ENCODE measurements around the gene HYAL2. TPM values are rescaled to one million over a fixed set of nuclear protein-coding genes. Genes with fewer than 3 reads are reported as not detected.

HYAL2 gene
- total RNA-seq, 4 donors from 2014 or later = 37.4 to 114 (median 97.2) TPM

DNA sequence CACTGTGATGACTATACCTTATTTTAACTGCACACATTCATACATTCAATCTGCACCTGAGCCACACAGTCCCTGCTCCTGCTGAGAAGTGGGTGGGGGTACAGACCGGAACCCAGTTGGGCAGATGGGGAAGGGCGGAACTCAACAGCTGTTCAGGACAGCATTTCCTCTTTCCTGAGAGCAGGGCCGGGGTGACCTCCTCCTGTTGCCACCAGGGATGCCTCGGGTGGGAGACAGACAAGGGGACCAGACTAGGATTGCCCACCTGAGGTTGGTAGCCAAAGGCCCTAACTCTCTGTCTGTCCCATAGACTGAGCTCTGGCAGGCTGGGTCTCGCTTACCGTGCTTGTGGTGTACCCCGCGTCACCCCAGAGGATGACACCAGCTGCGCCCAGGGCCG, 3.9 kb downstream of the HYAL2 start:
- H3K9me3 ChIP-seq = no peaks in the 10 kb centered on the region
- WGBS = 39% methylated on average over 6 of the region's 10 CpGs
- peak overlapping the region in 3 of 4 donors; percentile 16 to 48 (median 22) for H3K27ac ChIP-seq (replicated peaks in 1 of 4)
- DNase-seq (ENCODE audit: extremely low spot score) = no peak
- H3K4me1 ChIP-seq = peaks cover 44 to 77% (median 63%) of the 10 kb centered on the region in 4 donors
- no peak for TF ChIP-seq POLR2AphosphoS5 (IDR thresholded peaks at IDR 0.05)
- TF ChIP-seq, protein P1, sequence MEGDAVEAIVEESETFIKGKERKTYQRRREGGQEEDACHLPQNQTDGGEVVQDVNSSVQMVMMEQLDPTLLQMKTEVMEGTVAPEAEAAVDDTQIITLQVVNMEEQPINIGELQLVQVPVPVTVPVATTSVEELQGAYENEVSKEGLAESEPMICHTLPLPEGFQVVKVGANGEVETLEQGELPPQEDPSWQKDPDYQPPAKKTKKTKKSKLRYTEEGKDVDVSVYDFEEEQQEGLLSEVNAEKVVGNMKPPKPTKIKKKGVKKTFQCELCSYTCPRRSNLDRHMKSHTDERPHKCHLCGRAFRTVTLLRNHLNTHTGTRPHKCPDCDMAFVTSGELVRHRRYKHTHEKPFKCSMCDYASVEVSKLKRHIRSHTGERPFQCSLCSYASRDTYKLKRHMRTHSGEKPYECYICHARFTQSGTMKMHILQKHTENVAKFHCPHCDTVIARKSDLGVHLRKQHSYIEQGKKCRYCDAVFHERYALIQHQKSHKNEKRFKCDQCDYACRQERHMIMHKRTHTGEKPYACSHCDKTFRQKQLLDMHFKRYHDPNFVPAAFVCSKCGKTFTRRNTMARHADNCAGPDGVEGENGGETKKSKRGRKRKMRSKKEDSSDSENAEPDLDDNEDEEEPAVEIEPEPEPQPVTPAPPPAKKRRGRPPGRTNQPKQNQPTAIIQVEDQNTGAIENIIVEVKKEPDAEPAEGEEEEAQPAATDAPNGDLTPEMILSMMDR (IDR thresholded peaks at IDR 0.05) = no peak
- TF ChIP-seq POLR2A (IDR thresholded peaks at IDR 0.05; ENCODE audit: low read depth) = no peak
- no peak for TF ChIP-seq EP300 (IDR thresholded peaks at IDR 0.05)
- no peaks in the 10 kb centered on the region for H3K27me3 ChIP-seq
- H3K4me3 ChIP-seq = peak overlapping the region; percentile 72 to 88 (median 84)
- H3K36me3 ChIP-seq = peaks cover 0 to 65% (median 51%) of the 10 kb centered on the region in 4 donors
- intact Hi-C loops (cut with DNase I) = no loop called here

DNA sequence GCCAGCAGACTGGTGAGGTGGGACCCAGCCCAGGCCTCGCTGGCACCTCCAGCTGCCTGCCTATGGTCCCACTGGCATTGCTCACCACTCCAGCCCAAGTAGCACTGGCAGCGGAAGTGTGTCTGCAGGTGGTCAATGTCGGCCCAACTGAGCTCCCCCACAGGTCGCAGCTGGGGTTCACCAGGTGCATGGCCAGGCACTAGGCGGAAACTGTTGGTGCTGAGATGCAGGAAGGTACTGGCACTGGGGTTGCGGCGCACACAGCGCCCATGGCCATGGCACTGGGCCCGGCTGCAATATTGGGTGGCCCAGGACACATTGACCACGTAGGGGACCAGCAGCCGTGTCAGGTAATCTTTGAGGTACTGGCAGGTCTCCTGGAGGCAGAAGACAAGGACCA, 4.4 kb downstream of the HYAL2 start:
- 82% methylated on average over 6 of the region's 11 CpGs for WGBS
- H3K36me3 ChIP-seq = peaks cover 0 to 65% (median 51%) of the 10 kb centered on the region in 4 donors
- peak overlapping the region; percentile 72 to 88 (median 84) for H3K4me3 ChIP-seq
- peak overlapping the region in 3 of 4 donors; percentile 11 to 61 (median 28) for H3K27ac ChIP-seq (replicated peaks in 1 of 4)
- intact Hi-C loops (cut with DNase I) = no loop called here
- H3K4me1 ChIP-seq = peaks cover 44 to 73% (median 61%) of the 10 kb centered on the region in 4 donors
- H3K9me3 ChIP-seq = no peaks in the 10 kb centered on the region
- DNase-seq (ENCODE audit: extremely low spot score) = no peak
- no peaks in the 10 kb centered on the region for H3K27me3 ChIP-seq
- TF ChIP-seq, protein P1 (IDR thresholded peaks at IDR 0.05) = no peak
- TF ChIP-seq POLR2AphosphoS5 (IDR thresholded peaks at IDR 0.05) (no peak), EP300 (IDR thresholded peaks at IDR 0.05) (no peak), POLR2A (IDR thresholded peaks at IDR 0.05; ENCODE audit: low read depth) (no peak)

DNA sequence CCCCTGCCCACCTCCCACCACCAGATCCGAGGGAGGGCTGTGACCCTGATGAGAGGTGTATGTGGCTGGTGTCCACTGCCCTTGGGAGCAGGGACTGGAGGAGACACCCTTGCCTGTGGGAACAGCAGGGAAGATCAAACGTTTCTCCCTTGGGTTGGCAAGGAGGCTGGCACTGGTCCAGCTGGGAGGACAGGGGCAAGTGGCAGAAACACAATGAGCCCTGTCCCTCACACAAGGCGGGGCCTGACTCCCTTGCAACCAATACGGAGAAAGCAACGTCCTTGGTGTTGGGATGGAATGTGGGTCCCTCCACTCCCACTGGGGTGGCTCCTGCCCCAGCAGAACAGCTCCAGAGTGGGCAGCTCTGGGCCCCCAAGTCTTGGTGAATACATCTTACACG, 5.2 kb downstream of the HYAL2 start:
- no peaks in the 10 kb centered on the region for H3K9me3 ChIP-seq
- 59% methylated on average over 5 of the region's 6 CpGs for WGBS
- H3K27ac ChIP-seq (replicated peaks in 1 of 4) = peak overlapping the region; percentile 21 to 61 (median 39)
- TF ChIP-seq POLR2A (IDR thresholded peaks at IDR 0.05; ENCODE audit: low read depth) = no peak
- TF ChIP-seq, protein P1 (IDR thresholded peaks at IDR 0.05) = no peak
- TF ChIP-seq EP300 (IDR thresholded peaks at IDR 0.05) = no peak
- TF ChIP-seq POLR2AphosphoS5 (IDR thresholded peaks at IDR 0.05) = no peak
- DNase-seq (ENCODE audit: extremely low spot score) = no peak
- H3K27me3 ChIP-seq = no peaks in the 10 kb centered on the region
- intact Hi-C loops (cut with DNase I) = no loop called here
- peaks cover 0 to 65% (median 51%) of the 10 kb centered on the region in 4 donors for H3K36me3 ChIP-seq
- H3K4me3 ChIP-seq = peak overlapping the region in 1 of 4 donors; percentile 6
- peaks cover 44 to 64% (median 54%) of the 10 kb centered on the region in 4 donors for H3K4me1 ChIP-seq

DNA sequence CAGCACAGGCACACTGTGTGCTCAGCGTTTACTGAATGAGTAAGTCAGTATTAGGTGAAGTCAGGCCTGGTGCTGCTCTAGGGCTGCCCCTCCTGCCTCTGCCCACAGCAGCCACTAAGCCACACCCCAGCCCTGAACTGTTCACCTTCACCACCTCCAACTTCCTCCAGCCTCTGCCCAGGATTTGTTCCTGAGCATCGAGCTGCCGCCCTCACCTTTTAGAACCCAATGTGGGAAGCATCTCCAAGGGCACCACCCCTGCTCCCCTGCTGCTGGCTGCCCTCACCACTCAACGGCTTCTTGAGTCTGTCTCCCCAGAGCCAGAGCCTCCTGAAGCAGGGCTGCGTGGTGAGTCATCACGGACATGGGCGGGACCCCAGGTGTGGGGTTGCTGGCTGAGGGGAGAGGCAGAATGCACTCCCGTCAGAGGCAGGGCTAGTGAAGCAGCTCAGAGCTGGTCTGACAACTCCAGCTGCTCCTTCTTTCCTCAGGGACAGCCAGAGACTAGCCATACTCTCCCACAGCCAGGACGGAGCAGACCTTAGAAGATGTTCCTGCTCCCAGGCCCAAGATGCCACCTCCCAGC, 5.8 kb downstream of the HYAL2 start:
- WGBS = 72% methylated on average over 7 of the region's 9 CpGs

More for the DNA sequence above, 5.8 kb downstream of the HYAL2 start:
- Histone ChIP-seq H3K27me3 (no peaks in the 10 kb centered on the region), H3K27ac (replicated peaks in 1 of 4) (peak overlapping the region in 3 of 4 donors; percentile 21 to 61 (median 50)), H3K4me3 (no peak overlapping the region), H3K9me3 (no peaks in the 10 kb centered on the region), H3K36me3 (peaks cover 0 to 65% (median 53%) of the 10 kb centered on the region in 4 donors), H3K4me1 (peaks cover 42 to 59% (median 49%) of the 10 kb centered on the region in 4 donors)
- intact Hi-C loops (cut with DNase I) = no loop called here
- TF ChIP-seq EP300 (IDR thresholded peaks at IDR 0.05) (no peak), POLR2AphosphoS5 (IDR thresholded peaks at IDR 0.05) (no peak), POLR2A (IDR thresholded peaks at IDR 0.05; ENCODE audit: low read depth) (no peak)
- TF ChIP-seq, protein P1 (IDR thresholded peaks at IDR 0.05) = no peak
- DNase-seq (ENCODE audit: extremely low spot score) = no peak
